ENCODE results near the gene GRM5.

- TF ChIP-seq EZH2 (IDR thresholded peaks at IDR 0.05): no peak
- TF ChIP-seq CTCF (IDR thresholded peaks at IDR 0.05): no peak
- no peak for TF ChIP-seq EZH2phosphoT487 (IDR thresholded peaks at IDR 0.05)
These were observed 156.3 kb downstream of the GRM5 start for GRCh38 chr11:88909500-88909899.

All from neural progenitor cell (in vitro differentiated cells).